ENCODE results near the gene RNASEL. TPM values are rescaled to one million over a fixed set of nuclear protein-coding genes. Genes with fewer than 3 reads are reported as not detected.

The RNASEL gene
- polyA plus RNA-seq, 1 donor (not counting 4 experiments of a cell fraction or from before 2014, with no cell fraction given) = 4.7 TPM

GRCh38 chr1:182608845-182609610 is 20.0 kb upstream of the RNASEL start:
- Histone ChIP-seq H4K20me1 (ENCODE audit: control insufficient read depth, extremely low read depth, insufficient read depth, low read length) (no peaks in the 10 kb centered on the region), H3K9ac (ENCODE audit: control insufficient read depth, extremely low read depth, insufficient read depth, low read length) (no peak overlapping the region), H3K36me3 (ENCODE audit: control insufficient read depth in 2 of 2, extremely low read depth in 1 of 2, insufficient read depth in 2 of 2, low read length in 2 of 2) (no peaks in the 10 kb centered on the region), H3K27me3 (ENCODE audit: control insufficient read depth, extremely low read depth, insufficient read depth, low read length) (peaks cover 8% of the 10 kb centered on the region), H3K9me3 (ENCODE audit: control insufficient read depth, low read depth, low read length) (no peaks in the 10 kb centered on the region), H3K4me2 (ENCODE audit: control insufficient read depth, extremely low read depth, insufficient read depth, low read depth, low read length) (no peak overlapping the region), H2AFZ (ENCODE audit: control insufficient read depth, low read length) (no peak overlapping the region), H3K9me1 (ENCODE audit: control insufficient read depth, extremely low read depth, insufficient read depth, low read length) (no peaks in the 10 kb centered on the region), H3K27ac (ENCODE audit: control insufficient read depth, insufficient read depth, low read length) (no peak overlapping the region), H3K4me3 (ENCODE audit: control insufficient read depth in 2 of 3, extremely low read depth in 1 of 3, insufficient read depth in 2 of 3, low read depth in 1 of 3, low read length in 3 of 3) (no peak overlapping the region), H3K79me2 (ENCODE audit: control insufficient read depth, insufficient read depth, low read length) (no peaks in the 10 kb centered on the region), H3K4me1 (ENCODE audit: control insufficient read depth, extremely low read depth, insufficient read depth, low read length) (peaks cover 8% of the 10 kb centered on the region)
- FAIRE-seq (no peak), DNase-seq (ENCODE audit: low read depth, low spot score) (no peak)
- dilution Hi-C loops (cut with MboI; ENCODE audit: extremely low pct_ligation_motif_present, low sequenced_read_pairs) = no loop called here
- TF ChIP-seq EZH2 (IDR thresholded peaks at IDR 0.05; ENCODE audit: low read length) (no peak), CTCF (optimal IDR thresholded peaks at IDR 0.05 in 1 of 3, IDR thresholded peaks at IDR 0.05 in 1 of 3, conservative IDR thresholded peaks at IDR 0.05 in 1 of 3; ENCODE audit: extremely low read depth in 1 of 3, insufficient read depth in 2 of 3, low read length in 3 of 3) (no peak)

GRCh38 chr1:182608236-182608635 is 19.2 kb upstream of the RNASEL start:
- FAIRE-seq (no peak), DNase-seq (ENCODE audit: low read depth, low spot score) (no peak)
- no peaks in the 10 kb centered on the region for H3K36me3 ChIP-seq (ENCODE audit: control insufficient read depth in 2 of 2, extremely low read depth in 1 of 2, insufficient read depth in 2 of 2, low read length in 2 of 2)
- H3K4me3 ChIP-seq (ENCODE audit: control insufficient read depth in 2 of 3, extremely low read depth in 1 of 3, insufficient read depth in 2 of 3, low read depth in 1 of 3, low read length in 3 of 3) = no peak overlapping the region
- no peak overlapping the region for H2AFZ ChIP-seq (ENCODE audit: control insufficient read depth, low read length)
- no peak for TF ChIP-seq EZH2 (IDR thresholded peaks at IDR 0.05; ENCODE audit: low read length)
- TF ChIP-seq CTCF (optimal IDR thresholded peaks at IDR 0.05 in 1 of 3, IDR thresholded peaks at IDR 0.05 in 1 of 3, conservative IDR thresholded peaks at IDR 0.05 in 1 of 3; ENCODE audit: extremely low read depth in 1 of 3, insufficient read depth in 2 of 3, low read length in 3 of 3) = no peak
- no peak overlapping the region for H3K27ac ChIP-seq (ENCODE audit: control insufficient read depth, insufficient read depth, low read length)
- H3K4me1 ChIP-seq (ENCODE audit: control insufficient read depth, extremely low read depth, insufficient read depth, low read length) = peaks cover 8% of the 10 kb centered on the region
- H3K9me3 ChIP-seq (ENCODE audit: control insufficient read depth, low read depth, low read length) = no peaks in the 10 kb centered on the region
- H3K4me2 ChIP-seq (ENCODE audit: control insufficient read depth, extremely low read depth, insufficient read depth, low read depth, low read length) = no peak overlapping the region
- H4K20me1 ChIP-seq (ENCODE audit: control insufficient read depth, extremely low read depth, insufficient read depth, low read length) = no peaks in the 10 kb centered on the region
- H3K9me1 ChIP-seq (ENCODE audit: control insufficient read depth, extremely low read depth, insufficient read depth, low read length) = no peaks in the 10 kb centered on the region
- peaks cover 13% of the 10 kb centered on the region for H3K27me3 ChIP-seq (ENCODE audit: control insufficient read depth, extremely low read depth, insufficient read depth, low read length)
- no peak overlapping the region for H3K9ac ChIP-seq (ENCODE audit: control insufficient read depth, extremely low read depth, insufficient read depth, low read length)
- dilution Hi-C loops (cut with MboI; ENCODE audit: extremely low pct_ligation_motif_present, low sequenced_read_pairs) = no loop called here
- H3K79me2 ChIP-seq (ENCODE audit: control insufficient read depth, insufficient read depth, low read length) = no peaks in the 10 kb centered on the region
